Head of caudate nucleus (tissue), 42 donors: ENCODE data around the gene MARCHF6.

ENCODE experiments used
- DNase-seq, 42 donors: peaks; one replicate each; pipeline versions ENCODE4 v3.0.0 to v3.0.0-alpha.2; 2020 to 2021; ENCODE audit warnings: mixed read lengths in 7 of 42
- intact Hi-C: fragments of 100-400 bp; cut with DNase I; formaldehyde crosslinking; loops from one replicate; pipeline ENCODE4 v1.15.0; 2022

MARCHF6 gene

GRCh38 chr5:10400831-10401230, 47.3 kb downstream of the MARCHF6 start:
- intact Hi-C loops: no loop called here
- DNase-seq: no peak

- no peak for DNase-seq
- intact Hi-C loops: no loop called here
These were observed 48.0 kb downstream of the MARCHF6 start for GRCh38 chr5:10401498-10401897.
